SK-N-SH (cell line): ENCODE results near the gene MORN2.

Experiments used
- EP300 ChIP-seq, 2 experiments: IDR thresholded peaks; 2 replicates each; pipeline versions ENCODE4 v1.4.0 to v1.6.1; 2012; ENCODE audit warnings: borderline replicate concordance in 1 of 2, low read depth in 1 of 2, low read length in 1 of 2
- FOSL2 ChIP-seq: IDR thresholded peaks from 2 replicates; pipeline ENCODE4 v1.4.0; 2012; ENCODE audit warnings: low read depth, mild to moderate bottlenecking, moderate library complexity, borderline replicate concordance
- JUND ChIP-seq: IDR thresholded peaks from 2 replicates; pipeline ENCODE4 v1.4.0; 2012
- MEF2A ChIP-seq: IDR thresholded peaks from 2 replicates; pipeline ENCODE4 v1.4.0; 2012; ENCODE audit warnings: low read depth, borderline replicate concordance
- MXI1 ChIP-seq: IDR thresholded peaks from 2 replicates; pipeline ENCODE4 v1.6.1; 2012; ENCODE audit warnings: mild to moderate bottlenecking, low read depth, low read length, improper control_type of control experiment
- POLR2AphosphoS5 ChIP-seq: IDR thresholded peaks from 2 replicates; pipeline ENCODE4 v1.6.1; 2012; ENCODE audit warnings: low read depth, low read length
- RAD21 ChIP-seq: IDR thresholded peaks from 2 replicates; pipeline ENCODE4 v1.6.1; 2012; ENCODE audit warnings: mild to moderate bottlenecking, low read length
- RCOR1 ChIP-seq: fragments of 150-350 bp; IDR thresholded peaks from 2 replicates; pipeline ENCODE4 v1.6.1; 2017; ENCODE audit warnings: antibody characterized with exemption, low read length
- SMC3 ChIP-seq: IDR thresholded peaks from 2 replicates; pipeline ENCODE4 v1.6.1; 2012; ENCODE audit warnings: low read depth, low read length, improper control_type of control experiment
- TF ChIP-seq, protein P1 (sequence below): IDR thresholded peaks from 2 replicates; pipeline ENCODE4 v1.4.0; 2012; ENCODE audit warnings: low read depth, borderline replicate concordance
- TF ChIP-seq, protein P2 (sequence below): fragments of 200-600 bp; sonication (generic); IDR thresholded peaks from 2 replicates; pipeline ENCODE4 v1.6.1; 2017; ENCODE audit warnings: antibody characterized with exemption, mild to moderate bottlenecking, moderate library complexity
- TF ChIP-seq, protein P3 (sequence below): fragments of 150-350 bp; IDR thresholded peaks from 2 replicates; pipeline ENCODE4 v1.6.1; 2017; ENCODE audit warnings: antibody characterized with exemption, low read length, low read depth, borderline replicate concordance
- TF ChIP-seq, protein P4 (sequence below): IDR thresholded peaks from 2 replicates; pipeline ENCODE4 v1.6.1; 2012; ENCODE audit warnings: mild to moderate bottlenecking, low read depth, low read length, moderate library complexity
- TF ChIP-seq, protein P5 (sequence below): IDR thresholded peaks from 2 replicates; pipeline ENCODE4 v1.4.0; 2012; ENCODE audit warnings: low read depth

DNA sequence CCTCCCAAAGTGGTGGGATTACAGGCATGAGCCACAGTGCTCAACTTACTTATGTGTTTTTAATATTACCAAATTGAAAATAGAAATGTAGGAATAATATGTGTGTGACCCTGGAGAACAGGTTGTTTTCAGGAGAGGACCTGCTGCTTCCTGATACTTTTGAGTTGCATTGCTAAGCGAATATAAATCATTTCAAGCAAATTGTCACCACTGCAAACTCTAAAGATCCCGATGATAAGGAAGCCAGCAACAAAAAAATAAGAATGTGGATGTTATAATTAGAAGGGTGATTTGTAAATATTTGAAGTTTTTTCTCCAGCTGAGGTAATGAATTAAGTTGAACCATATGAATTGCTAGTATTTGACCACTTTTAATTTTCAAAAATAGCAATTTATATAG is 54.8 kb downstream of the MORN2 start:
- TF ChIP-seq, protein P1, sequence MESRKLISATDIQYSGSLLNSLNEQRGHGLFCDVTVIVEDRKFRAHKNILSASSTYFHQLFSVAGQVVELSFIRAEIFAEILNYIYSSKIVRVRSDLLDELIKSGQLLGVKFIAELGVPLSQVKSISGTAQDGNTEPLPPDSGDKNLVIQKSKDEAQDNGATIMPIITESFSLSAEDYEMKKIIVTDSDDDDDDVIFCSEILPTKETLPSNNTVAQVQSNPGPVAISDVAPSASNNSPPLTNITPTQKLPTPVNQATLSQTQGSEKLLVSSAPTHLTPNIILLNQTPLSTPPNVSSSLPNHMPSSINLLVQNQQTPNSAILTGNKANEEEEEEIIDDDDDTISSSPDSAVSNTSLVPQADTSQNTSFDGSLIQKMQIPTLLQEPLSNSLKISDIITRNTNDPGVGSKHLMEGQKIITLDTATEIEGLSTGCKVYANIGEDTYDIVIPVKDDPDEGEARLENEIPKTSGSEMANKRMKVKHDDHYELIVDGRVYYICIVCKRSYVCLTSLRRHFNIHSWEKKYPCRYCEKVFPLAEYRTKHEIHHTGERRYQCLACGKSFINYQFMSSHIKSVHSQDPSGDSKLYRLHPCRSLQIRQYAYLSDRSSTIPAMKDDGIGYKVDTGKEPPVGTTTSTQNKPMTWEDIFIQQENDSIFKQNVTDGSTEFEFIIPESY: no peak
- TF ChIP-seq RAD21 (no peak), RCOR1 (no peak), FOSL2 (no peak), JUND (no peak), EP300 (IDR thresholded peaks at IDR 0.05; ENCODE audit: borderline replicate concordance in 1 of 2, low read depth in 1 of 2, low read length in 1 of 2) (no peak), POLR2AphosphoS5 (no peak), MEF2A (no peak), MXI1 (no peak), SMC3 (no peak)
- TF ChIP-seq, protein P2, sequence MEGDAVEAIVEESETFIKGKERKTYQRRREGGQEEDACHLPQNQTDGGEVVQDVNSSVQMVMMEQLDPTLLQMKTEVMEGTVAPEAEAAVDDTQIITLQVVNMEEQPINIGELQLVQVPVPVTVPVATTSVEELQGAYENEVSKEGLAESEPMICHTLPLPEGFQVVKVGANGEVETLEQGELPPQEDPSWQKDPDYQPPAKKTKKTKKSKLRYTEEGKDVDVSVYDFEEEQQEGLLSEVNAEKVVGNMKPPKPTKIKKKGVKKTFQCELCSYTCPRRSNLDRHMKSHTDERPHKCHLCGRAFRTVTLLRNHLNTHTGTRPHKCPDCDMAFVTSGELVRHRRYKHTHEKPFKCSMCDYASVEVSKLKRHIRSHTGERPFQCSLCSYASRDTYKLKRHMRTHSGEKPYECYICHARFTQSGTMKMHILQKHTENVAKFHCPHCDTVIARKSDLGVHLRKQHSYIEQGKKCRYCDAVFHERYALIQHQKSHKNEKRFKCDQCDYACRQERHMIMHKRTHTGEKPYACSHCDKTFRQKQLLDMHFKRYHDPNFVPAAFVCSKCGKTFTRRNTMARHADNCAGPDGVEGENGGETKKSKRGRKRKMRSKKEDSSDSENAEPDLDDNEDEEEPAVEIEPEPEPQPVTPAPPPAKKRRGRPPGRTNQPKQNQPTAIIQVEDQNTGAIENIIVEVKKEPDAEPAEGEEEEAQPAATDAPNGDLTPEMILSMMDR: no peak
- TF ChIP-seq, protein P3, sequence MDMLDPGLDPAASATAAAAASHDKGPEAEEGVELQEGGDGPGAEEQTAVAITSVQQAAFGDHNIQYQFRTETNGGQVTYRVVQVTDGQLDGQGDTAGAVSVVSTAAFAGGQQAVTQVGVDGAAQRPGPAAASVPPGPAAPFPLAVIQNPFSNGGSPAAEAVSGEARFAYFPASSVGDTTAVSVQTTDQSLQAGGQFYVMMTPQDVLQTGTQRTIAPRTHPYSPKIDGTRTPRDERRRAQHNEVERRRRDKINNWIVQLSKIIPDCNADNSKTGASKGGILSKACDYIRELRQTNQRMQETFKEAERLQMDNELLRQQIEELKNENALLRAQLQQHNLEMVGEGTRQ: no peak
- TF ChIP-seq, protein P4, sequence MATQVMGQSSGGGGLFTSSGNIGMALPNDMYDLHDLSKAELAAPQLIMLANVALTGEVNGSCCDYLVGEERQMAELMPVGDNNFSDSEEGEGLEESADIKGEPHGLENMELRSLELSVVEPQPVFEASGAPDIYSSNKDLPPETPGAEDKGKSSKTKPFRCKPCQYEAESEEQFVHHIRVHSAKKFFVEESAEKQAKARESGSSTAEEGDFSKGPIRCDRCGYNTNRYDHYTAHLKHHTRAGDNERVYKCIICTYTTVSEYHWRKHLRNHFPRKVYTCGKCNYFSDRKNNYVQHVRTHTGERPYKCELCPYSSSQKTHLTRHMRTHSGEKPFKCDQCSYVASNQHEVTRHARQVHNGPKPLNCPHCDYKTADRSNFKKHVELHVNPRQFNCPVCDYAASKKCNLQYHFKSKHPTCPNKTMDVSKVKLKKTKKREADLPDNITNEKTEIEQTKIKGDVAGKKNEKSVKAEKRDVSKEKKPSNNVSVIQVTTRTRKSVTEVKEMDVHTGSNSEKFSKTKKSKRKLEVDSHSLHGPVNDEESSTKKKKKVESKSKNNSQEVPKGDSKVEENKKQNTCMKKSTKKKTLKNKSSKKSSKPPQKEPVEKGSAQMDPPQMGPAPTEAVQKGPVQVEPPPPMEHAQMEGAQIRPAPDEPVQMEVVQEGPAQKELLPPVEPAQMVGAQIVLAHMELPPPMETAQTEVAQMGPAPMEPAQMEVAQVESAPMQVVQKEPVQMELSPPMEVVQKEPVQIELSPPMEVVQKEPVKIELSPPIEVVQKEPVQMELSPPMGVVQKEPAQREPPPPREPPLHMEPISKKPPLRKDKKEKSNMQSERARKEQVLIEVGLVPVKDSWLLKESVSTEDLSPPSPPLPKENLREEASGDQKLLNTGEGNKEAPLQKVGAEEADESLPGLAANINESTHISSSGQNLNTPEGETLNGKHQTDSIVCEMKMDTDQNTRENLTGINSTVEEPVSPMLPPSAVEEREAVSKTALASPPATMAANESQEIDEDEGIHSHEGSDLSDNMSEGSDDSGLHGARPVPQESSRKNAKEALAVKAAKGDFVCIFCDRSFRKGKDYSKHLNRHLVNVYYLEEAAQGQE: no peak
- TF ChIP-seq, protein P5, sequence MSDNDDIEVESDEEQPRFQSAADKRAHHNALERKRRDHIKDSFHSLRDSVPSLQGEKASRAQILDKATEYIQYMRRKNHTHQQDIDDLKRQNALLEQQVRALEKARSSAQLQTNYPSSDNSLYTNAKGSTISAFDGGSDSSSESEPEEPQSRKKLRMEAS: no peak
